Hepatocyte (in vitro differentiated cells): ENCODE data around the gene RPH3AL.

Experiments
- EZH2 ChIP-seq: fragments of 200-600 bp; sonication (generic); IDR thresholded peaks from 2 replicates; pipeline ENCODE4 v1.6.1; 2016; ENCODE audit warnings: antibody characterized with exemption, mild to moderate bottlenecking, borderline replicate concordance
- TF ChIP-seq, protein P1 (sequence below): fragments of 200-600 bp; sonication (generic); IDR thresholded peaks from 2 replicates; pipeline ENCODE4 v1.5.1; 2016; ENCODE audit warnings: antibody characterized with exemption, mild to moderate bottlenecking; ENCODE audit not compliant: poor library complexity

- TF ChIP-seq, protein P1, sequence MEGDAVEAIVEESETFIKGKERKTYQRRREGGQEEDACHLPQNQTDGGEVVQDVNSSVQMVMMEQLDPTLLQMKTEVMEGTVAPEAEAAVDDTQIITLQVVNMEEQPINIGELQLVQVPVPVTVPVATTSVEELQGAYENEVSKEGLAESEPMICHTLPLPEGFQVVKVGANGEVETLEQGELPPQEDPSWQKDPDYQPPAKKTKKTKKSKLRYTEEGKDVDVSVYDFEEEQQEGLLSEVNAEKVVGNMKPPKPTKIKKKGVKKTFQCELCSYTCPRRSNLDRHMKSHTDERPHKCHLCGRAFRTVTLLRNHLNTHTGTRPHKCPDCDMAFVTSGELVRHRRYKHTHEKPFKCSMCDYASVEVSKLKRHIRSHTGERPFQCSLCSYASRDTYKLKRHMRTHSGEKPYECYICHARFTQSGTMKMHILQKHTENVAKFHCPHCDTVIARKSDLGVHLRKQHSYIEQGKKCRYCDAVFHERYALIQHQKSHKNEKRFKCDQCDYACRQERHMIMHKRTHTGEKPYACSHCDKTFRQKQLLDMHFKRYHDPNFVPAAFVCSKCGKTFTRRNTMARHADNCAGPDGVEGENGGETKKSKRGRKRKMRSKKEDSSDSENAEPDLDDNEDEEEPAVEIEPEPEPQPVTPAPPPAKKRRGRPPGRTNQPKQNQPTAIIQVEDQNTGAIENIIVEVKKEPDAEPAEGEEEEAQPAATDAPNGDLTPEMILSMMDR, result no peak
- TF ChIP-seq EZH2, result no peak
These were observed 172.7 kb downstream of the RPH3AL start for GRCh38 chr17:179781-180380.
